ENCODE data around the gene CNPPD1.

CNPPD1 gene

DNA sequence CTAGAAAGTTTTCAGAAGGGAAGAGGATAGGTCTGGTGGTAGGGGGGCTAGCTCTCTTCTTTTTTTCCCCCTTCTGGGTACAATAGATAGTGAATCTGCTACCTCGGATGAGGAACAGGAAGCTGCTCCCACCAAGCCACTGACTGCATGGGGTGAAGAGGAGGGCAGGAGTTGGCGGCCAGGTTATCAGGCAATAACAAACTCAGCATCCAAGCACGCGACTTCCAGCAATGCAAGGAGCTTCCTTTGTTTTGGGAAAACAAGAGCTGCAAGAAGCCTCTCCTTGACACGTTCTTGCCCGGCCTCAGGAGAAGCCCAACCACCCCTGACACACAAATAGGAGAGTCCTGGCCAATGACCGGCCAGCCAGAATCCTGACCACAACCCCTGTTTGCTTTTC is 48.3 kb downstream of the CNPPD1 start:
- no peaks in the 10 kb centered on the region; the same call in 1 of the 2 replicates for H3K4me1 ChIP-seq
- DNase-seq, result no peak
- no peaks in the 10 kb centered on the region for H3K27me3 ChIP-seq
- no peaks in the 10 kb centered on the region for H3K9me3 ChIP-seq
- H3K4me3 ChIP-seq (ENCODE audit: low read depth, low read length), result no peak overlapping the region
- TF ChIP-seq, protein P1, sequence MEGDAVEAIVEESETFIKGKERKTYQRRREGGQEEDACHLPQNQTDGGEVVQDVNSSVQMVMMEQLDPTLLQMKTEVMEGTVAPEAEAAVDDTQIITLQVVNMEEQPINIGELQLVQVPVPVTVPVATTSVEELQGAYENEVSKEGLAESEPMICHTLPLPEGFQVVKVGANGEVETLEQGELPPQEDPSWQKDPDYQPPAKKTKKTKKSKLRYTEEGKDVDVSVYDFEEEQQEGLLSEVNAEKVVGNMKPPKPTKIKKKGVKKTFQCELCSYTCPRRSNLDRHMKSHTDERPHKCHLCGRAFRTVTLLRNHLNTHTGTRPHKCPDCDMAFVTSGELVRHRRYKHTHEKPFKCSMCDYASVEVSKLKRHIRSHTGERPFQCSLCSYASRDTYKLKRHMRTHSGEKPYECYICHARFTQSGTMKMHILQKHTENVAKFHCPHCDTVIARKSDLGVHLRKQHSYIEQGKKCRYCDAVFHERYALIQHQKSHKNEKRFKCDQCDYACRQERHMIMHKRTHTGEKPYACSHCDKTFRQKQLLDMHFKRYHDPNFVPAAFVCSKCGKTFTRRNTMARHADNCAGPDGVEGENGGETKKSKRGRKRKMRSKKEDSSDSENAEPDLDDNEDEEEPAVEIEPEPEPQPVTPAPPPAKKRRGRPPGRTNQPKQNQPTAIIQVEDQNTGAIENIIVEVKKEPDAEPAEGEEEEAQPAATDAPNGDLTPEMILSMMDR (IDR thresholded peaks at IDR 0.05; ENCODE audit: low read depth, low read length), result no peak
- no peaks in the 10 kb centered on the region for H3K36me3 ChIP-seq

GRCh38 chr2:219127037-219127635 is 49.6 kb downstream of the CNPPD1 start:
- no peaks in the 10 kb centered on the region for H3K9me3 ChIP-seq
- H3K4me3 ChIP-seq (ENCODE audit: low read depth, low read length), result no peak overlapping the region
- DNase-seq, result no peak
- H3K27me3 ChIP-seq, result no peaks in the 10 kb centered on the region
- TF ChIP-seq, protein P1 (IDR thresholded peaks at IDR 0.05; ENCODE audit: low read depth, low read length), result no peak
- no peaks in the 10 kb centered on the region; the same call in 1 of the 2 replicates for H3K4me1 ChIP-seq
- H3K36me3 ChIP-seq, result no peaks in the 10 kb centered on the region

GRCh38 chr2:219126555-219126954 is 50.2 kb downstream of the CNPPD1 start:
- DNase-seq, result no peak

DNA sequence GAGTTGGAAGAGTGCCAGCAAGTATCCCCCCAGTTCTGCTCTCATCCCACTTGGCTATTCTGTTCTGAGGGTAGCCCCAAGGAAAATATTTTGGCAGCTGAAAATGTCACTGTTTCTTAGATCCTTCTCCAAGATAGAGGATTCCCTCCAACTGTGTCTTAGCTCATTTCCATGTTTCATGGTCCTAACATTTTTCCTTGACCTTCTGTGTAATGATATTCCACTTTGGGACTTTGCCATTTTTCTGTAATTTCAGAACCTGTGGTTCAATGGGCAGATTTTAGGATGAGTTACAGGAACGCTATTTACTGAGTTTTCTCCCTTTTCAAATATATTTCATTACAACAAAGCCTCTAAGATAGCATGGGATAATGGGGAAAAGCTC is 50.8 kb downstream of the CNPPD1 start:
- DNase-seq, result no peak
- Histone ChIP-seq H3K4me1 (no peaks in the 10 kb centered on the region; the same call in 1 of the 2 replicates), H3K4me3 (ENCODE audit: low read depth, low read length) (no peak overlapping the region)

More at GRCh38 chr2:219126555-219126954, 50.2 kb downstream of the CNPPD1 start:
- Histone ChIP-seq H3K4me3 (ENCODE audit: low read depth, low read length) (no peak overlapping the region), H3K27me3 (no peaks in the 10 kb centered on the region), H3K9me3 (no peaks in the 10 kb centered on the region), H3K36me3 (no peaks in the 10 kb centered on the region), H3K4me1 (no peaks in the 10 kb centered on the region; the same call in 1 of the 2 replicates)
- TF ChIP-seq, protein P1 (IDR thresholded peaks at IDR 0.05; ENCODE audit: low read depth, low read length), result no peak

DNA sequence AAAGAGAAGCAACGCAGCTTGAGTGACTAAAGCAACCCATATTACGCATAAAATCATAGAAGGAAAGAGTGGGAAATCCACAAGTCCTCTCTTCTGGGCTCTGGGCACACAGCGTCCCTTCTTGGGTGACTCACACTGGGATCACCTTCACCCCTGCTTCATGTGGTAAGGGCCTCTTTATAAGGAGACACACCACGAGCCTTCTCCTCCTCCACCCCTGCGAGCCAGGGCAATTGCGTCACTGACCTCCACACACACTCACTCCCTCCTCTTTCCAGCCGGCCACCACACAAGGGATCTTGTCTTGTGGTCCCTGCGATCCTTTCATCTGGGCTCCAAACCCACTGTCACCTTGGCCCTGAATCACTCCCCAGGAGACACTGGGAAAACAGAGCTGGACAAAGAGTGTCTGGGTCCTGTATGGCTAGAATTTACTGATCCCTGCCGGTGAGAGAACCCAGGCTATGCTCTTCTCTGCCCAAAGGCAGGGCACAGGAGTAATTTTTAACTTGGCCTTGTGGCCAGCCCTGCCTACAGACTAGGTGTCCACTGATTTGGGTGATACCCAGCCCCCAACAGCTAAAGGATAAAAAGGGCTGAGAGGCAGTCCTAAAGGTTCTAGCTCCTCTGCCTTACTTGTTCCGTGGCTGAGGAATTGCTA is 51.4 kb downstream of the CNPPD1 start:
- TF ChIP-seq, protein P1 (IDR thresholded peaks at IDR 0.05; ENCODE audit: low read depth, low read length), result no peak
- DNase-seq, result no peak
- H3K9me3 ChIP-seq, result no peaks in the 10 kb centered on the region
- H3K4me1 ChIP-seq, result no peaks in the 10 kb centered on the region; the same call in 1 of the 2 replicates
- H3K27me3 ChIP-seq, result no peaks in the 10 kb centered on the region
- no peak overlapping the region for H3K4me3 ChIP-seq (ENCODE audit: low read depth, low read length)
- no peaks in the 10 kb centered on the region for H3K36me3 ChIP-seq

More for the DNA sequence above, 50.8 kb downstream of the CNPPD1 start:
- TF ChIP-seq, protein P1 (IDR thresholded peaks at IDR 0.05; ENCODE audit: low read depth, low read length), result no peak
- Histone ChIP-seq H3K27me3 (no peaks in the 10 kb centered on the region), H3K36me3 (no peaks in the 10 kb centered on the region), H3K9me3 (no peaks in the 10 kb centered on the region)
